SK-N-SH treated with all-trans-retinoic acid at 6 μM for 48 hours (cell line): ENCODE results near the gene CTBP2.
"Not testable (repeated sequence)": the region's sequence is repeated elsewhere in the genome, so short reads cannot be mapped to it uniquely, and the experiment has no call there.

Experiments
- ATAC-seq: fragments of 200-7000 bp; cut with Tn5 transposase; 3 replicates; pipeline ENCODE4 v1.9.1; 2020; ENCODE audit warnings: mild to moderate bottlenecking, moderate library complexity
- ARNTL ChIP-seq: fragments of 450-650 bp; formaldehyde crosslinking; IDR thresholded peaks from 2 replicates; pipeline ENCODE4 v1.5.0; 2020; ENCODE audit warnings: low read depth, mild to moderate bottlenecking, moderate library complexity, borderline replicate concordance
- CREB5 ChIP-seq: fragments of 250-450 bp; sonication (Bioruptor Pico); IDR thresholded peaks from 2 replicates; pipeline ENCODE4 v1.5.1; 2020; ENCODE audit warnings: low read depth, mild to moderate bottlenecking, moderate library complexity
- CSDC2 ChIP-seq: fragments of 250-450 bp; sonication (Bioruptor Pico); IDR thresholded peaks from 2 replicates; pipeline ENCODE4 v1.5.0; 2020; ENCODE audit warnings: mild to moderate bottlenecking, moderate library complexity
- CSRNP3 ChIP-seq: fragments of 250-450 bp; sonication (Bioruptor Pico); IDR thresholded peaks from 2 replicates; pipeline ENCODE4 v1.5.1; 2021; ENCODE audit warnings: mild to moderate bottlenecking, moderate library complexity
- ESRRG ChIP-seq: fragments of 250-450 bp; sonication (Bioruptor Pico); IDR thresholded peaks from 2 replicates; pipeline ENCODE4 v1.6.1; 2021; ENCODE audit warnings: mild to moderate bottlenecking
- GLIS3 ChIP-seq: fragments of 250-450 bp; sonication (Bioruptor Pico); IDR thresholded peaks from 2 replicates; pipeline ENCODE4 v1.5.0; 2020; ENCODE audit warnings: mild to moderate bottlenecking, moderate library complexity
- ISL1 ChIP-seq: fragments of 250-450 bp; sonication (Bioruptor Pico); IDR thresholded peaks from 2 replicates; pipeline ENCODE4 v2.1.2; 2022; ENCODE audit warnings: mild to moderate bottlenecking, moderate library complexity
- OSR1 ChIP-seq: fragments of 250-450 bp; sonication (Bioruptor Pico); IDR thresholded peaks from 2 replicates; pipeline ENCODE4 v1.8.0; 2022; ENCODE audit warnings: moderate library complexity, mild to moderate bottlenecking, inconsistent platforms
- PPARA ChIP-seq: fragments of 250-450 bp; sonication (Bioruptor Pico); IDR thresholded peaks from 2 replicates; pipeline ENCODE4 v1.5.0; 2020; ENCODE audit warnings: mild to moderate bottlenecking, borderline replicate concordance
- RARB ChIP-seq: fragments of 250-450 bp; sonication (Bioruptor Pico); IDR thresholded peaks from 2 replicates; pipeline ENCODE4 v1.8.0; 2021; ENCODE audit warnings: mild to moderate bottlenecking, moderate library complexity
- SNAI2 ChIP-seq: fragments of 250-450 bp; sonication (Bioruptor Pico); IDR thresholded peaks from 2 replicates; pipeline ENCODE4 v1.5.0; 2020; ENCODE audit warnings: mild to moderate bottlenecking, moderate library complexity
- TCF4 ChIP-seq: fragments of 250-450 bp; sonication (Bioruptor Pico); IDR thresholded peaks from 2 replicates; pipeline ENCODE4 v1.8.0; 2021; ENCODE audit warnings: mild to moderate bottlenecking, moderate library complexity, borderline replicate concordance
- TOX ChIP-seq: fragments of 250-450 bp; sonication (Bioruptor Pico); IDR thresholded peaks from 2 replicates; pipeline ENCODE4 v1.8.0; 2021; ENCODE audit warnings: mild to moderate bottlenecking, moderate library complexity, borderline replicate concordance
- ZC3H10 ChIP-seq: fragments of 250-450 bp; sonication (Bioruptor Pico); IDR thresholded peaks from 2 replicates; pipeline ENCODE4 v1.5.1; 2021; ENCODE audit warnings: mild to moderate bottlenecking, moderate library complexity
- ZFP3 ChIP-seq: fragments of 250-450 bp; sonication (Bioruptor Pico); IDR thresholded peaks from 2 replicates; pipeline ENCODE4 v1.5.0; 2020; ENCODE audit warnings: mild to moderate bottlenecking, moderate library complexity
- ZFP30 ChIP-seq: fragments of 450-650 bp; formaldehyde crosslinking; IDR thresholded peaks from 2 replicates; pipeline ENCODE4 v1.5.0; 2022; ENCODE audit warnings: mild to moderate bottlenecking, moderate library complexity
- ZNF565 ChIP-seq: fragments of 450-650 bp; formaldehyde crosslinking; conservative IDR thresholded peaks from 2 replicates; pipeline ENCODE4 v1.5.0; 2020; ENCODE audit warnings: low read depth, mild to moderate bottlenecking, moderate library complexity
- ZNF70 ChIP-seq: fragments of 450-650 bp; formaldehyde crosslinking; IDR thresholded peaks from 2 replicates; pipeline ENCODE4 v1.5.0; 2020; ENCODE audit warnings: mild to moderate bottlenecking, moderate library complexity
- ZNF8 ChIP-seq: fragments of 450-650 bp; formaldehyde crosslinking; IDR thresholded peaks from 2 replicates; pipeline ENCODE4 v1.5.0; 2020; ENCODE audit warnings: mild to moderate bottlenecking, moderate library complexity
- TF ChIP-seq, protein P1 (sequence below): fragments of 250-450 bp; sonication (Bioruptor Pico); IDR thresholded peaks from 2 replicates; pipeline ENCODE4 v1.8.0; 2020; ENCODE audit warnings: mild to moderate bottlenecking, moderate library complexity, borderline replicate concordance
- TF ChIP-seq, protein P2 (sequence below): fragments of 250-450 bp; sonication (Bioruptor Pico); IDR thresholded peaks from 2 replicates; pipeline ENCODE4 v1.5.0; 2020; ENCODE audit warnings: mild to moderate bottlenecking, moderate library complexity
- TF ChIP-seq, protein P3 (sequence below): fragments of 250-450 bp; sonication (Bioruptor Pico); IDR thresholded peaks from 2 replicates; pipeline ENCODE4 v1.8.0; 2021; ENCODE audit warnings: low read depth, mild to moderate bottlenecking, moderate library complexity, borderline replicate concordance

CTBP2 gene

DNA sequence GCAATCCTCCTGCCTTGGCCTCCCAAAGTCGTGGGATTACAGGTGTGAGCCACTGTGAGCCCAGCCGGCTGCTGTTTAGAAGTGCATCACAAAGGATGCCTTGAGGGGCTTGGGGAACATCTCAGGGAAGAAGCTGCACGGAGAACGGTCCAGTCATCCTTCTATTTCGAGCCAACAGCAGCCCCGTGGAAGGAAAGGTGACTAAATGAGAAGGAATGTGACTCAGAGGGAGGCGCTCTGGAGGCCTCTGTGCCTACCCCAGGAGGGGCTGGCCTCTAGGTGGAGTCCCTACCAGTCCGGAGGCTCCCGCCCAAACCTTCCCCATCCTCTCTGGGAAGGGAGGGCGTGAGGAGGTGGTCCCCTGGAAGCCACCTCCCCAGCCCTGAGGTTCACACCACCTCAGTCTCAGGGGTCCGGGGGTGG is 76.2 kb downstream of the CTBP2 start (continued):
- TF ChIP-seq PPARA (CRISPR knock-in tag) (no peak), OSR1 (CRISPR knock-in tag) (no peak), ZFP30 (CRISPR knock-in tag) (no peak), CSDC2 (no peak), GLIS3 (no peak), ZNF8 (CRISPR knock-in tag) (no peak)
- TF ChIP-seq, protein P1, sequence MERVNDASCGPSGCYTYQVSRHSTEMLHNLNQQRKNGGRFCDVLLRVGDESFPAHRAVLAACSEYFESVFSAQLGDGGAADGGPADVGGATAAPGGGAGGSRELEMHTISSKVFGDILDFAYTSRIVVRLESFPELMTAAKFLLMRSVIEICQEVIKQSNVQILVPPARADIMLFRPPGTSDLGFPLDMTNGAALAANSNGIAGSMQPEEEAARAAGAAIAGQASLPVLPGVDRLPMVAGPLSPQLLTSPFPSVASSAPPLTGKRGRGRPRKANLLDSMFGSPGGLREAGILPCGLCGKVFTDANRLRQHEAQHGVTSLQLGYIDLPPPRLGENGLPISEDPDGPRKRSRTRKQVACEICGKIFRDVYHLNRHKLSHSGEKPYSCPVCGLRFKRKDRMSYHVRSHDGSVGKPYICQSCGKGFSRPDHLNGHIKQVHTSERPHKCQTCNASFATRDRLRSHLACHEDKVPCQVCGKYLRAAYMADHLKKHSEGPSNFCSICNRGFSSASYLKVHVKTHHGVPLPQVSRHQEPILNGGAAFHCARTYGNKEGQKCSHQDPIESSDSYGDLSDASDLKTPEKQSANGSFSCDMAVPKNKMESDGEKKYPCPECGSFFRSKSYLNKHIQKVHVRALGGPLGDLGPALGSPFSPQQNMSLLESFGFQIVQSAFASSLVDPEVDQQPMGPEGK (CRISPR knock-in tag) = no peak

DNA sequence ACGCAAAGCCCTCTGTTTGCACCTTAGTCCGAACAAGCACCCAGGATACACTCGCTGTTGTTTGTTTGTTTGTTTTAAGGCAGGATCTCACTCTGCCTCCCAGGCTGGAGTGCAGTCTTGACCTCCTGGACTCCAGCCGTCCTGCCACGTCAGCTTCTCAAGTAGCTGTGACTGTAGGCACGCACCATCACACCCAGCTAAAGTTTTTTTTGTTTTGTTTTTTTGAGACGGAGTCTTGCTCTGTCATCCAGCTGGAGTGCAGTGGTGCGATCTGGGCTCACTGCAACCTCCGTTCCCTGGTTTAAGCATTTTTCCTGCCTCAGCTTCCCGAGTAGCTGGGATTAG is 76.8 kb downstream of the CTBP2 start:
- TF ChIP-seq, protein P2, sequence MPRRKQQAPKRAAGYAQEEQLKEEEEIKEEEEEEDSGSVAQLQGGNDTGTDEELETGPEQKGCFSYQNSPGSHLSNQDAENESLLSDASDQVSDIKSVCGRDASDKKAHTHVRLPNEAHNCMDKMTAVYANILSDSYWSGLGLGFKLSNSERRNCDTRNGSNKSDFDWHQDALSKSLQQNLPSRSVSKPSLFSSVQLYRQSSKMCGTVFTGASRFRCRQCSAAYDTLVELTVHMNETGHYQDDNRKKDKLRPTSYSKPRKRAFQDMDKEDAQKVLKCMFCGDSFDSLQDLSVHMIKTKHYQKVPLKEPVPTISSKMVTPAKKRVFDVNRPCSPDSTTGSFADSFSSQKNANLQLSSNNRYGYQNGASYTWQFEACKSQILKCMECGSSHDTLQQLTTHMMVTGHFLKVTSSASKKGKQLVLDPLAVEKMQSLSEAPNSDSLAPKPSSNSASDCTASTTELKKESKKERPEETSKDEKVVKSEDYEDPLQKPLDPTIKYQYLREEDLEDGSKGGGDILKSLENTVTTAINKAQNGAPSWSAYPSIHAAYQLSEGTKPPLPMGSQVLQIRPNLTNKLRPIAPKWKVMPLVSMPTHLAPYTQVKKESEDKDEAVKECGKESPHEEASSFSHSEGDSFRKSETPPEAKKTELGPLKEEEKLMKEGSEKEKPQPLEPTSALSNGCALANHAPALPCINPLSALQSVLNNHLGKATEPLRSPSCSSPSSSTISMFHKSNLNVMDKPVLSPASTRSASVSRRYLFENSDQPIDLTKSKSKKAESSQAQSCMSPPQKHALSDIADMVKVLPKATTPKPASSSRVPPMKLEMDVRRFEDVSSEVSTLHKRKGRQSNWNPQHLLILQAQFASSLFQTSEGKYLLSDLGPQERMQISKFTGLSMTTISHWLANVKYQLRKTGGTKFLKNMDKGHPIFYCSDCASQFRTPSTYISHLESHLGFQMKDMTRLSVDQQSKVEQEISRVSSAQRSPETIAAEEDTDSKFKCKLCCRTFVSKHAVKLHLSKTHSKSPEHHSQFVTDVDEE = no peak
- TF ChIP-seq ZC3H10 (CRISPR knock-in tag) (no peak), TCF4 (no peak), ZFP3 (CRISPR knock-in tag) (no peak), TOX (CRISPR knock-in tag) (no peak), ISL1 (CRISPR knock-in tag) (no peak), ZNF565 (CRISPR knock-in tag) (no peak), ZFP30 (CRISPR knock-in tag) (no peak), OSR1 (CRISPR knock-in tag) (no peak), ESRRG (CRISPR knock-in tag) (no peak), ZNF70 (CRISPR knock-in tag) (no peak), ARNTL (CRISPR knock-in tag) (no peak)
- ATAC-seq = no peak

DNA sequence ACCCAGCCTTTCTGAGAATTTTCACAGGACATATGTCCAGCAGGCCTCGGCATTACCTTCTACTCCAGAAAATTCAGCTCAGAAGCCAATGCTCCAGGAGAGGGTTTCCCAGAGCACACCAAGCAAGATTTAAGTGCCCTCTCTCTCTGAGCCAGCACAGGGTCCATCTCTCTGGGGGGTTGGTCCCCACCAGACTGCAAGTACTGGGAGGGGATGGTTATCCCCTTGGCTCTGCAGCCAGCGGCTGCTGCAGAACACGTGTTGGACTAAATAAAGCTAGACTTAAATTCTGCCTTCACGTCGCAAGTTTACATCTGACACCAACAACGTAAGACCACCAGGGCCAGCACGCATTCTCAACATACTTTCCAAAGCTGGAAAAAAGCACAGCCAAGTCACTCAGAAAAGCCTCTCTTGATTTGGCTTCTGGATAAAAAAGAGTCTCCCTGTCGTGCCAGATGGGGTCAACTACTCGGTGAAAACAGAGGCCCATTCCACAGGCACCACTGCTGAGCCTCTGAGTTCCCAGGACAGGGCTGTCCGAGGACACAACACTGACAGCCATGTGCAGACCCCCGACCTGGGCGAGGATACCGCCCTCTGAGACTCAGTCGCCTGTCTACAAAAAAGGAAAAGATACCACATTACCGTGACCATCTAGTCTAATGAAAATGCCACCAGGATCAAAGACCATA is 77.3 kb downstream of the CTBP2 start:
- TF ChIP-seq PPARA (CRISPR knock-in tag) (no peak), ISL1 (CRISPR knock-in tag) (no peak), CREB5 (CRISPR knock-in tag) (no peak), RARB (CRISPR knock-in tag) (no peak)
- no peak for ATAC-seq

DNA sequence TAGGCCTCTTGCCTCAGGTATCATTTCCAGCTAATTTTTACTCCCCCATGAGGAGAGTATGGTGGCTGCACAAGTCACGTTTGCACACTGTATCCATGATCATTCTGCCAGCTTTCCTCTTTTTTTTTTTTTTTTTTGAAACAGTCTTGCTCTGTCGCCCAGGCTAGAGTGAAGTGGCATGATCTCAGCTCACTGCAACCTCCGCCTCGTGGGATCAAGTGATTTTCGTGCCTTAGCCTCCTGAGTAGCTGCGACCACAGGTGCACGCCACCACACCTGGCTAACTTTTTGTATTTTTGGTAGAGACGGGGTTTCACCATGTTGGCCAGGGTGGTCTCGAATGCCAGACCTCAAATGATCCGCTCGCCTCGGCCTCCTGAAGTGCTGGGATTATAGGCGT is 77.9 kb downstream of the CTBP2 start:
- ATAC-seq = not testable (repeated sequence)

GRCh38 chr10:125081931-125082330 is 78.4 kb downstream of the CTBP2 start:
- no peak for ATAC-seq
- TF ChIP-seq, protein P2 = no peak
- TF ChIP-seq SNAI2 (no peak), TCF4 (no peak), TOX (CRISPR knock-in tag) (no peak), ESRRG (CRISPR knock-in tag) (no peak), PPARA (CRISPR knock-in tag) (no peak), ARNTL (CRISPR knock-in tag) (no peak), ZC3H10 (CRISPR knock-in tag) (no peak), ZNF8 (CRISPR knock-in tag) (no peak), CSRNP3 (CRISPR knock-in tag) (no peak), ZFP30 (CRISPR knock-in tag) (no peak), RARB (CRISPR knock-in tag) (no peak), ZFP3 (CRISPR knock-in tag) (no peak)
- TF ChIP-seq, protein P3, sequence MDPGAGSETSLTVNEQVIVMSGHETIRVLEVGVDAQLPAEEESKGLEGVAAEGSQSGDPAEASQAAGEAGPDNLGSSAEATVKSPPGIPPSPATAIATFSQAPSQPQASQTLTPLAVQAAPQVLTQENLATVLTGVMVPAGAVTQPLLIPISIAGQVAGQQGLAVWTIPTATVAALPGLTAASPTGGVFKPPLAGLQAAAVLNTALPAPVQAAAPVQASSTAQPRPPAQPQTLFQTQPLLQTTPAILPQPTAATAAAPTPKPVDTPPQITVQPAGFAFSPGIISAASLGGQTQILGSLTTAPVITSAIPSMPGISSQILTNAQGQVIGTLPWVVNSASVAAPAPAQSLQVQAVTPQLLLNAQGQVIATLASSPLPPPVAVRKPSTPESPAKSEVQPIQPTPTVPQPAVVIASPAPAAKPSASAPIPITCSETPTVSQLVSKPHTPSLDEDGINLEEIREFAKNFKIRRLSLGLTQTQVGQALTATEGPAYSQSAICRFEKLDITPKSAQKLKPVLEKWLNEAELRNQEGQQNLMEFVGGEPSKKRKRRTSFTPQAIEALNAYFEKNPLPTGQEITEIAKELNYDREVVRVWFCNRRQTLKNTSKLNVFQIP = no peak
